Measurements from ENCODE around the gene ARRDC1. TPM values are rescaled to one million over a fixed set of nuclear protein-coding genes. Genes with fewer than 3 reads are reported as not detected.

ARRDC1 gene
- polyA plus RNA-seq, 2 of the 4 experiments (the other 2 are of a cell fraction), result 20.7 to 22.5 TPM

GRCh38 chr9:137634016-137634415 lies 28.5 kb downstream of the ARRDC1 start:
- WGBS (ENCODE audit: missing lambda C conversion rate), result 92% methylated on average over 5 of the region's 5 CpGs
- Histone ChIP-seq H3K27ac (no peak overlapping the region), H3K4me2 (no peak overlapping the region), H3K4me1 (peaks cover 14% of the 10 kb centered on the region; the same call in 2 of the 3 replicates), H3K9me3 (no peaks in the 10 kb centered on the region), H3K4me3 (no peak overlapping the region)
- ATAC-seq (no peak), FAIRE-seq (no peak), DNase-seq (ENCODE audit: low read depth in 1 of 2, low spot score in 1 of 2) (no peak)
- POLR2A ChIA-PET, result interaction anchor here (0.6 kb wide), 1 partner anchor 37 kb away, joined by 6 read pairs; no protein-coding TSS in a partner anchor
- CTCF ChIA-PET, result no interaction called here
- TF ChIP-seq RNF2 (IDR thresholded peaks at IDR 0.05; ENCODE audit: borderline replicate concordance, low read depth) (no peak), NPAS2 (CRISPR knock-in tag; IDR thresholded peaks at IDR 0.05; ENCODE audit: borderline replicate concordance) (no peak), NR3C1 (IDR thresholded peaks at IDR 0.05) (no peak), TP53 (CRISPR knock-in tag; IDR thresholded peaks at IDR 0.05) (no peak), ELK1 (IDR thresholded peaks at IDR 0.05; ENCODE audit: low read depth, low read length) (no peak), HOXB13 (CRISPR knock-in tag; IDR thresholded peaks at IDR 0.05; ENCODE audit: low read depth) (no peak), CTCF (IDR thresholded peaks at IDR 0.05) (no peak), POLR2AphosphoS2 (conservative IDR thresholded peaks at IDR 0.05; ENCODE audit: low read length) (no peak)

- H3K4me3 ChIP-seq, result no peak overlapping the region
- no peak overlapping the region for H3K4me2 ChIP-seq
- DNase-seq (ENCODE audit: low read depth in 1 of 2, low spot score in 1 of 2), result no peak
- POLR2A ChIA-PET, result no interaction called here
- CTCF ChIA-PET, result interaction anchor here (1.5 kb wide), 1 partner anchor 34 kb away, joined by 4 read pairs; no protein-coding TSS in a partner anchor
- H3K4me1 ChIP-seq, result no peaks in the 10 kb centered on the region
- H3K27ac ChIP-seq, result no peak overlapping the region
- ATAC-seq, result no peak
- 94% methylated on average over 6 of the region's 6 CpGs for WGBS (ENCODE audit: missing lambda C conversion rate)
- TF ChIP-seq KDM1A (IDR thresholded peaks at IDR 0.05; ENCODE audit: low read depth) (no peak), HOXB5 (CRISPR knock-in tag; IDR thresholded peaks at IDR 0.05) (no peak), MAFK (IDR thresholded peaks at IDR 0.05; ENCODE audit: partially characterized antibody) (no peak), EHMT2 (IDR thresholded peaks at IDR 0.05; ENCODE audit: low read depth) (no peak), PBX3 (IDR thresholded peaks at IDR 0.05) (no peak), CHD2 (IDR thresholded peaks at IDR 0.05; ENCODE audit: low read length, partially characterized antibody) (no peak), CTCF (IDR thresholded peaks at IDR 0.05) (no peak), TFCP2L1 (CRISPR knock-in tag; IDR thresholded peaks at IDR 0.05) (no peak), HES2 (IDR thresholded peaks at IDR 0.05) (no peak), NR3C1 (IDR thresholded peaks at IDR 0.05) (no peak), EP300 (IDR thresholded peaks at IDR 0.05) (no peak), SREBF2 (IDR thresholded peaks at IDR 0.05) (no peak)
- no peak for FAIRE-seq
- H3K9me3 ChIP-seq, result no peaks in the 10 kb centered on the region
These were observed 33.2 kb downstream of the ARRDC1 start for GRCh38 chr9:137638680-137639079.

All from A549 (cell line).